WTC11 (cell line): ENCODE measurements around the gene ATF7. TPM values are rescaled to one million over a fixed set of nuclear protein-coding genes. Genes with fewer than 3 reads are reported as not detected.

Source experiments
- ATAC-seq: fragments of 200-7000 bp; cut with Tn5 transposase; 2 replicates; pipeline ENCODE4 v1.10.0; 2021; ENCODE audit warnings: mild to moderate bottlenecking, moderate library complexity
- CTCF ChIA-PET: fragments of 300-600 bp; sonication (Branson Sonifier 250); formaldehyde crosslinking; loops from one replicate; lab custom pipeline; 2021; ENCODE audit warnings: antibody characterized with exemption; lab: Charles Lee
- POLR2A ChIA-PET: fragments of 350-600 bp; sonication (Branson Sonifier 250); formaldehyde crosslinking; loops from one replicate; lab custom pipeline; 2021; ENCODE audit warnings: antibody characterized with exemption; lab: Charles Lee
- DNase-seq: peaks from one replicate; pipeline ENCODE4 v3.0.0; 2021; ENCODE audit warnings: low spot score
- H3K27ac Mint-ChIP-seq: 2 replicates; pipeline ENCODE4 v1.8.0; 2021; ENCODE audit warnings: mixed read lengths
- H3K27me3 Mint-ChIP-seq: 2 replicates; pipeline ENCODE4 v1.8.0; 2021; ENCODE audit warnings: low read depth, mild to moderate bottlenecking, moderate library complexity, mixed read lengths
- H3K36me3 Mint-ChIP-seq: 2 replicates; pipeline ENCODE4 v1.8.0; 2021; ENCODE audit warnings: mixed read lengths
- H3K4me1 Mint-ChIP-seq: 2 replicates; pipeline ENCODE4 v1.8.0; 2022; ENCODE audit warnings: mixed read lengths
- H3K4me3 Mint-ChIP-seq: 2 replicates; pipeline ENCODE4 v1.8.0; 2021; ENCODE audit warnings: mild to moderate bottlenecking, moderate library complexity, mixed read lengths
- H3K9me3 Mint-ChIP-seq: 2 replicates; pipeline ENCODE4 v1.8.0; 2021; ENCODE audit warnings: mixed read lengths
- AFF4 ChIP-seq: sonication (generic); formaldehyde crosslinking; IDR thresholded peaks from 2 replicates; pipeline ENCODE4 v1.8.1; 2023; ENCODE audit warnings: mild to moderate bottlenecking, missing genetic modification reagents, borderline replicate concordance
- CBFB ChIP-seq: sonication (generic); formaldehyde crosslinking; IDR thresholded peaks from 2 replicates; pipeline ENCODE4 v1.8.1; 2022; ENCODE audit warnings: mild to moderate bottlenecking, low read depth, missing genetic modification reagents
- CDX4 ChIP-seq: fragments of 250-450 bp; sonication (Bioruptor Pico); IDR thresholded peaks from 2 replicates; pipeline ENCODE4 v1.9.0; 2021; ENCODE audit warnings: moderate library complexity, mild to moderate bottlenecking, inconsistent platforms, borderline replicate concordance
- CREM ChIP-seq: sonication (generic); formaldehyde crosslinking; IDR thresholded peaks from 2 replicates; pipeline ENCODE4 v1.8.1; 2022; ENCODE audit warnings: mild to moderate bottlenecking, missing genetic modification reagents, moderate library complexity
- ESRRA ChIP-seq: sonication (generic); formaldehyde crosslinking; IDR thresholded peaks from 2 replicates; pipeline ENCODE4 v1.8.1; 2022; ENCODE audit warnings: mild to moderate bottlenecking, missing genetic modification reagents, borderline replicate concordance
- GABPB1 ChIP-seq: sonication (generic); formaldehyde crosslinking; IDR thresholded peaks from 2 replicates; pipeline ENCODE4 v1.8.1; 2023; ENCODE audit warnings: mild to moderate bottlenecking, missing genetic modification reagents
- IRF2 ChIP-seq: sonication (generic); formaldehyde crosslinking; IDR thresholded peaks from 2 replicates; pipeline ENCODE4 v1.8.0; 2022; ENCODE audit warnings: low read depth, missing genetic modification reagents, borderline replicate concordance
- JAZF1 ChIP-seq: fragments of 250-450 bp; sonication (Bioruptor Pico); IDR thresholded peaks from 2 replicates; pipeline ENCODE4 v1.9.0; 2021; ENCODE audit warnings: moderate library complexity, mild to moderate bottlenecking, inconsistent platforms
- SMAD4 ChIP-seq: sonication (generic); formaldehyde crosslinking; IDR thresholded peaks from 2 replicates; pipeline ENCODE4 v1.8.0; 2022; ENCODE audit warnings: mild to moderate bottlenecking, missing genetic modification reagents
- TCF7 ChIP-seq: sonication (generic); formaldehyde crosslinking; IDR thresholded peaks from 2 replicates; pipeline ENCODE4 v1.8.0; 2022; ENCODE audit warnings: mild to moderate bottlenecking, low read depth, missing genetic modification reagents, moderate library complexity
- TEAD4 ChIP-seq: sonication (generic); formaldehyde crosslinking; IDR thresholded peaks from 2 replicates; pipeline ENCODE4 v1.8.0; 2022; ENCODE audit warnings: mild to moderate bottlenecking, missing genetic modification reagents
- ZNF121 ChIP-seq: sonication (generic); formaldehyde crosslinking; IDR thresholded peaks from 2 replicates; pipeline ENCODE4 v1.8.0; 2023; ENCODE audit warnings: missing genetic modification reagents
- ZNF232 ChIP-seq: sonication (generic); formaldehyde crosslinking; IDR thresholded peaks from 2 replicates; pipeline ENCODE4 v1.8.0; 2022; ENCODE audit warnings: mild to moderate bottlenecking, missing genetic modification reagents
- ZNF263 ChIP-seq: sonication (generic); formaldehyde crosslinking; IDR thresholded peaks from 2 replicates; pipeline ENCODE4 v1.8.1; 2022; ENCODE audit warnings: low read depth, mild to moderate bottlenecking, moderate library complexity, missing genetic modification reagents
- ZNF512 ChIP-seq: sonication (generic); formaldehyde crosslinking; IDR thresholded peaks from 2 replicates; pipeline ENCODE4 v1.8.1; 2022; ENCODE audit warnings: missing genetic modification reagents, borderline replicate concordance
- total RNA-seq: library from RNA; stranded (reverse); gene quantifications from 3 replicates; pipeline ENCODE4 v1.2.3, GENCODE V29; 2021
- TF ChIP-seq, protein P1 (sequence below): sonication (generic); formaldehyde crosslinking; conservative IDR thresholded peaks from 2 replicates; pipeline ENCODE4 v1.8.1; 2022; ENCODE audit warnings: mild to moderate bottlenecking, missing genetic modification reagents
- TF ChIP-seq, protein P2 (sequence below): sonication (generic); formaldehyde crosslinking; IDR thresholded peaks from 2 replicates; pipeline ENCODE4 v1.8.0; 2022; ENCODE audit warnings: missing genetic modification reagents
- TF ChIP-seq, protein P3 (sequence below): fragments of 250-450 bp; sonication (Bioruptor Pico); IDR thresholded peaks from 2 replicates; pipeline ENCODE4 v1.9.0; 2021; ENCODE audit warnings: mild to moderate bottlenecking, borderline replicate concordance

The ATF7 gene
- total RNA-seq, 1 experiment from 2014 or later, result 16.3 TPM

- peaks cover 4% of the 10 kb centered on the region; the same call in 1 of the 2 replicates for H3K9me3 Mint-ChIP-seq
- peaks cover 32% of the 10 kb centered on the region for H3K4me1 Mint-ChIP-seq
- ATAC-seq (no peak), DNase-seq (no peak)
- POLR2A ChIA-PET, result interaction anchor here (0.7 kb wide), 1 partner anchor 155 kb away, joined by 5 read pairs; no protein-coding TSS in a partner anchor
- H3K27me3 Mint-ChIP-seq, result no peaks in the 10 kb centered on the region
- no peak overlapping the region for H3K4me3 Mint-ChIP-seq
- TF ChIP-seq ESRRA (CRISPR knock-in tag) (no peak), SMAD4 (CRISPR knock-in tag) (no peak), JAZF1 (CRISPR knock-in tag) (no peak), TCF7 (CRISPR knock-in tag) (no peak), CDX4 (no peak), AFF4 (CRISPR knock-in tag) (no peak), IRF2 (CRISPR knock-in tag) (no peak), CBFB (CRISPR knock-in tag) (no peak), ZNF512 (no peak)
- TF ChIP-seq, protein P1, sequence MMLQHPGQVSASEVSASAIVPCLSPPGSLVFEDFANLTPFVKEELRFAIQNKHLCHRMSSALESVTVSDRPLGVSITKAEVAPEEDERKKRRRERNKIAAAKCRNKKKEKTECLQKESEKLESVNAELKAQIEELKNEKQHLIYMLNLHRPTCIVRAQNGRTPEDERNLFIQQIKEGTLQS (CRISPR knock-in tag), result no peak
- TF ChIP-seq, protein P2, sequence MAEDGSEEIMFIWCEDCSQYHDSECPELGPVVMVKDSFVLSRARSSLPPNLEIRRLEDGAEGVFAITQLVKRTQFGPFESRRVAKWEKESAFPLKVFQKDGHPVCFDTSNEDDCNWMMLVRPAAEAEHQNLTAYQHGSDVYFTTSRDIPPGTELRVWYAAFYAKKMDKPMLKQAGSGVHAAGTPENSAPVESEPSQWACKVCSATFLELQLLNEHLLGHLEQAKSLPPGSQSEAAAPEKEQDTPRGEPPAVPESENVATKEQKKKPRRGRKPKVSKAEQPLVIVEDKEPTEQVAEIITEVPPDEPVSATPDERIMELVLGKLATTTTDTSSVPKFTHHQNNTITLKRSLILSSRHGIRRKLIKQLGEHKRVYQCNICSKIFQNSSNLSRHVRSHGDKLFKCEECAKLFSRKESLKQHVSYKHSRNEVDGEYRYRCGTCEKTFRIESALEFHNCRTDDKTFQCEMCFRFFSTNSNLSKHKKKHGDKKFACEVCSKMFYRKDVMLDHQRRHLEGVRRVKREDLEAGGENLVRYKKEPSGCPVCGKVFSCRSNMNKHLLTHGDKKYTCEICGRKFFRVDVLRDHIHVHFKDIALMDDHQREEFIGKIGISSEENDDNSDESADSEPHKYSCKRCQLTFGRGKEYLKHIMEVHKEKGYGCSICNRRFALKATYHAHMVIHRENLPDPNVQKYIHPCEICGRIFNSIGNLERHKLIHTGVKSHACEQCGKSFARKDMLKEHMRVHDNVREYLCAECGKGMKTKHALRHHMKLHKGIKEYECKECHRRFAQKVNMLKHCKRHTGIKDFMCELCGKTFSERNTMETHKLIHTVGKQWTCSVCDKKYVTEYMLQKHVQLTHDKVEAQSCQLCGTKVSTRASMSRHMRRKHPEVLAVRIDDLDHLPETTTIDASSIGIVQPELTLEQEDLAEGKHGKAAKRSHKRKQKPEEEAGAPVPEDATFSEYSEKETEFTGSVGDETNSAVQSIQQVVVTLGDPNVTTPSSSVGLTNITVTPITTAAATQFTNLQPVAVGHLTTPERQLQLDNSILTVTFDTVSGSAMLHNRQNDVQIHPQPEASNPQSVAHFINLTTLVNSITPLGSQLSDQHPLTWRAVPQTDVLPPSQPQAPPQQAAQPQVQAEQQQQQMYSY (CRISPR knock-in tag), result no peak
- H3K36me3 Mint-ChIP-seq, result peaks cover 4% of the 10 kb centered on the region
- peak overlapping the region; percentile 57 for H3K27ac Mint-ChIP-seq
- CTCF ChIA-PET, result interaction anchor here (1.2 kb wide), 1 partner anchor 103 kb away, joined by 3 read pairs; the partner anchor contains the start of gene ATP5MC2
These were observed 53.9 kb downstream of the ATF7 start for GRCh38 chr12:53572134-53572758.

GRCh38 chr12:53571295-53571694 is 54.9 kb downstream of the ATF7 start:
- H3K27ac Mint-ChIP-seq, result no peak overlapping the region
- ATAC-seq (no peak), DNase-seq (no peak)
- peaks cover 4% of the 10 kb centered on the region; the same call in 1 of the 2 replicates for H3K9me3 Mint-ChIP-seq
- POLR2A ChIA-PET, result no interaction called here
- no peaks in the 10 kb centered on the region for H3K27me3 Mint-ChIP-seq
- CTCF ChIA-PET, result no interaction called here
- H3K36me3 Mint-ChIP-seq, result peaks cover 4% of the 10 kb centered on the region
- no peak overlapping the region for H3K4me3 Mint-ChIP-seq
- H3K4me1 Mint-ChIP-seq, result peaks cover 34% of the 10 kb centered on the region
- TF ChIP-seq TEAD4, result no peak
- TF ChIP-seq, protein P3, sequence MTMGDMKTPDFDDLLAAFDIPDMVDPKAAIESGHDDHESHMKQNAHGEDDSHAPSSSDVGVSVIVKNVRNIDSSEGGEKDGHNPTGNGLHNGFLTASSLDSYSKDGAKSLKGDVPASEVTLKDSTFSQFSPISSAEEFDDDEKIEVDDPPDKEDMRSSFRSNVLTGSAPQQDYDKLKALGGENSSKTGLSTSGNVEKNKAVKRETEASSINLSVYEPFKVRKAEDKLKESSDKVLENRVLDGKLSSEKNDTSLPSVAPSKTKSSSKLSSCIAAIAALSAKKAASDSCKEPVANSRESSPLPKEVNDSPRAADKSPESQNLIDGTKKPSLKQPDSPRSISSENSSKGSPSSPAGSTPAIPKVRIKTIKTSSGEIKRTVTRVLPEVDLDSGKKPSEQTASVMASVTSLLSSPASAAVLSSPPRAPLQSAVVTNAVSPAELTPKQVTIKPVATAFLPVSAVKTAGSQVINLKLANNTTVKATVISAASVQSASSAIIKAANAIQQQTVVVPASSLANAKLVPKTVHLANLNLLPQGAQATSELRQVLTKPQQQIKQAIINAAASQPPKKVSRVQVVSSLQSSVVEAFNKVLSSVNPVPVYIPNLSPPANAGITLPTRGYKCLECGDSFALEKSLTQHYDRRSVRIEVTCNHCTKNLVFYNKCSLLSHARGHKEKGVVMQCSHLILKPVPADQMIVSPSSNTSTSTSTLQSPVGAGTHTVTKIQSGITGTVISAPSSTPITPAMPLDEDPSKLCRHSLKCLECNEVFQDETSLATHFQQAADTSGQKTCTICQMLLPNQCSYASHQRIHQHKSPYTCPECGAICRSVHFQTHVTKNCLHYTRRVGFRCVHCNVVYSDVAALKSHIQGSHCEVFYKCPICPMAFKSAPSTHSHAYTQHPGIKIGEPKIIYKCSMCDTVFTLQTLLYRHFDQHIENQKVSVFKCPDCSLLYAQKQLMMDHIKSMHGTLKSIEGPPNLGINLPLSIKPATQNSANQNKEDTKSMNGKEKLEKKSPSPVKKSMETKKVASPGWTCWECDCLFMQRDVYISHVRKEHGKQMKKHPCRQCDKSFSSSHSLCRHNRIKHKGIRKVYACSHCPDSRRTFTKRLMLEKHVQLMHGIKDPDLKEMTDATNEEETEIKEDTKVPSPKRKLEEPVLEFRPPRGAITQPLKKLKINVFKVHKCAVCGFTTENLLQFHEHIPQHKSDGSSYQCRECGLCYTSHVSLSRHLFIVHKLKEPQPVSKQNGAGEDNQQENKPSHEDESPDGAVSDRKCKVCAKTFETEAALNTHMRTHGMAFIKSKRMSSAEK (CRISPR knock-in tag), result no peak
- no peak for TF ChIP-seq ZNF263 (CRISPR knock-in tag)
- no peak for TF ChIP-seq CREM
- TF ChIP-seq GABPB1, result no peak
- no peak for TF ChIP-seq ZNF232 (CRISPR knock-in tag)
- TF ChIP-seq ZNF121 (CRISPR knock-in tag), result no peak
